Effector memory CD4-positive, alpha-beta T cell (primary cell): Measurements from ENCODE around the gene MEP1A.
A peak's percentile ranks its signal among the peaks of the same experiment; 100 is the strongest.
"Not testable (repeated sequence)": the region's sequence is repeated elsewhere in the genome, so short reads cannot be mapped to it uniquely, and the experiment has no call there.

ENCODE experiments used
- DNase-seq, 3 donors: peaks; one replicate each; pipeline ENCODE4 v3.0.0-alpha.2; 2020
- H3K27ac ChIP-seq: 2 replicates; pipeline ENCODE4 v1.7.0; 2013; ENCODE audit warnings: mild to moderate bottlenecking, low read length, moderate library complexity; ENCODE audit not compliant: insufficient read depth, poor library complexity, severe bottlenecking
- H3K27me3 ChIP-seq: replicated peaks from 2 replicates; pipeline ENCODE4 v1.7.0; 2013; ENCODE audit warnings: mild to moderate bottlenecking, low read length; ENCODE audit not compliant: insufficient read depth, control insufficient read depth, poor library complexity, severe bottlenecking
- H3K36me3 ChIP-seq: 2 replicates; pipeline ENCODE4 v1.7.0; 2013; ENCODE audit warnings: mild to moderate bottlenecking, low read length, moderate library complexity; ENCODE audit not compliant: control insufficient read depth, insufficient read depth
- H3K4me1 ChIP-seq: 2 replicates; pipeline ENCODE4 v1.7.0; 2013; ENCODE audit warnings: low read length, mild to moderate bottlenecking; ENCODE audit not compliant: control insufficient read depth, insufficient read depth, poor library complexity, severe bottlenecking
- H3K4me3 ChIP-seq: 2 replicates; pipeline ENCODE4 v1.7.0; 2013; ENCODE audit warnings: low read length, low read depth, mild to moderate bottlenecking; ENCODE audit not compliant: insufficient read depth, poor library complexity, severe bottlenecking
- H3K9me3 ChIP-seq: 2 replicates; pipeline ENCODE4 v1.7.0; 2013; ENCODE audit warnings: mild to moderate bottlenecking, low read length, moderate library complexity; ENCODE audit not compliant: control insufficient read depth

MEP1A gene

GRCh38 chr6:46828939-46829338, 35.8 kb downstream of the MEP1A start:
- H3K4me1 ChIP-seq, result no peaks in the 10 kb centered on the region
- no peaks in the 10 kb centered on the region for H3K36me3 ChIP-seq
- no peaks in the 10 kb centered on the region for H3K27me3 ChIP-seq
- H3K4me3 ChIP-seq, result no peak overlapping the region
- no peak overlapping the region for H3K27ac ChIP-seq
- H3K9me3 ChIP-seq, result no peaks in the 10 kb centered on the region
- DNase-seq, result no peak

GRCh38 chr6:46832816-46833215, 39.6 kb downstream of the MEP1A start:
- Histone ChIP-seq H3K4me1 (no peaks in the 10 kb centered on the region), H3K27me3 (no peaks in the 10 kb centered on the region)
- no peak for DNase-seq

DNA sequence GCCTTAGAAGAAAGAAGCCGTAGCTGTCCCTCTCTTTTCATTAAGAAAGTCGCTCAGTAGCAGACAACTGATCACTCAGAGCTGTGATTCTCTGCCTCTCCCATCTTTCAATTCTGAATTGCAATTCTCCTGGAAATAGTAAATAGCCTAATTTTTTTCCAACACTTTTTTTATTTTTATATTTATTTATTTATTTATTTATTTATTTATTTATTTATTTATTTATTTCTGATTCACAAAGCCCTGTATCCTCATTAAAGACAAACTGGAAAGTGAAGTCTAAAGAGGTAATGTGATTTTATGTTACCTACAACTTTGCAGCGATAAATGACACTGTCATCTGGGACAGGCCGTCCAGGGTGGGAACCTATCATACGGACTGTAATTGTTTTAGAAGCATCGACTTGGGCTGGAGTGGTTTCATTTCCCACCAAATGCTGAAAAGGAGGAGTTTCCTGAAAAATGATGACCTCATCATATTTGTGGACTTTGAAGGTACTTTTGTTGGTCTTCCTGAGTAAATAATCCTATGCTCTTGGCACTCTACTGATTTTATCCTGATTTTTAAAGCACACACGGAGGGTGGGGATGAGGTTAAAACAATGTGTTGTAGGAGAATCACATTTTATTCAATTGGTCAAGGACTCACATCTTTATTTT, 41.2 kb downstream of the MEP1A start:
- not testable (repeated sequence) for H3K27me3 ChIP-seq, H3K4me1 ChIP-seq, H3K36me3 ChIP-seq, H3K27ac ChIP-seq, DNase-seq, H3K4me3 ChIP-seq, H3K9me3 ChIP-seq

More at GRCh38 chr6:46832816-46833215, 39.6 kb downstream of the MEP1A start:
- no peaks in the 10 kb centered on the region for H3K9me3 ChIP-seq
- H3K27ac ChIP-seq, result no peak overlapping the region
- H3K36me3 ChIP-seq, result no peaks in the 10 kb centered on the region
- H3K4me3 ChIP-seq, result no peak overlapping the region

DNA sequence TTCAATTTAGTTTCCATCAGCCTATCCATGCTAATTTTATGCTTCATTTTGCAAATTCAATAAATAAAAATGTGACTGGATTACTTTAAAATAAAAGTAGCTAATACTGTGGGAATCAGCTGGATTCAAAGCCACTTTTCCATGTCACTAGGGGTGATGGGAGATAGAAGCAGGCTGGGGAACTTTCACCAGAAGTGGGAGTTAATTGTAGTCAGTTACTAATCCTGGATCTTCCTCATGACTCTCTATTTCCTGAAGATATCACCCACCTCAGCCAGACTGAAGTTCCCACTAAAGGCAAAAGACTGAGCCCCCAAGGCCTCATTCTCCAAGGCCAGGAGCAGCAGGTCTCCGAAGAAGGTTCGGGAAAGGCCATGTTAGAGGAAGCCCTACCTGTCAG, 41.8 kb downstream of the MEP1A start:
- H3K27me3 ChIP-seq, H3K4me1 ChIP-seq, DNase-seq, H3K27ac ChIP-seq, H3K36me3 ChIP-seq, H3K4me3 ChIP-seq, H3K9me3 ChIP-seq: not testable (repeated sequence)

DNA sequence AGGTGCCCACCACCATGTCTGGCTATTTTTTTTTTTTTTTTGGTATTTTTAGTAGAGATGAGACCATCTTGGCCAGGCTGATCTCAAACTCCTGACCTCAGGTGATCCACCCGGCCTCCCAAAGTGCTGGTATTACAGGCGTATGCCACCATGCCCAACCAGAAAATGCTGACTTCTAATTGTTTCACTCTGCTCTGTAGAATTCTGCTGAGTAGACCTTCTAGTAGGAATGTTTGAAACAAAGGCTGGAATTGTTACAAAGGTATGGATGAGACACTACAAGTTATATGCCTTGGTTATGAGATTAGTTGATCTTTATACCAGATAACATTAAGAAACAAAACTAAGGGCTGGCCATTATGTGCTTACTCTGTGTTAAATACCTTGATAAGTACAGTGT, 44.8 kb downstream of the MEP1A start:
- Histone ChIP-seq H3K4me1 (no peaks in the 10 kb centered on the region), H3K4me3 (no peak overlapping the region), H3K27ac (no peak overlapping the region), H3K9me3 (no peaks in the 10 kb centered on the region), H3K27me3 (no peaks in the 10 kb centered on the region), H3K36me3 (no peaks in the 10 kb centered on the region)
- no peak for DNase-seq

- not testable (repeated sequence) for H3K4me1 ChIP-seq, H3K9me3 ChIP-seq, H3K27ac ChIP-seq, H3K27me3 ChIP-seq, H3K36me3 ChIP-seq, H3K4me3 ChIP-seq, DNase-seq
Measured at GRCh38 chr6:46842252-46842846, 49.2 kb downstream of the MEP1A start.

- no peaks in the 10 kb centered on the region for H3K27me3 ChIP-seq
- no peaks in the 10 kb centered on the region for H3K4me1 ChIP-seq
- no peaks in the 10 kb centered on the region for H3K9me3 ChIP-seq
- H3K4me3 ChIP-seq, result no peak overlapping the region
- no peak overlapping the region for H3K27ac ChIP-seq
- H3K36me3 ChIP-seq, result no peaks in the 10 kb centered on the region
- DNase-seq, result no peak
Measured at GRCh38 chr6:46845126-46845525, 51.9 kb downstream of the MEP1A start.

DNA sequence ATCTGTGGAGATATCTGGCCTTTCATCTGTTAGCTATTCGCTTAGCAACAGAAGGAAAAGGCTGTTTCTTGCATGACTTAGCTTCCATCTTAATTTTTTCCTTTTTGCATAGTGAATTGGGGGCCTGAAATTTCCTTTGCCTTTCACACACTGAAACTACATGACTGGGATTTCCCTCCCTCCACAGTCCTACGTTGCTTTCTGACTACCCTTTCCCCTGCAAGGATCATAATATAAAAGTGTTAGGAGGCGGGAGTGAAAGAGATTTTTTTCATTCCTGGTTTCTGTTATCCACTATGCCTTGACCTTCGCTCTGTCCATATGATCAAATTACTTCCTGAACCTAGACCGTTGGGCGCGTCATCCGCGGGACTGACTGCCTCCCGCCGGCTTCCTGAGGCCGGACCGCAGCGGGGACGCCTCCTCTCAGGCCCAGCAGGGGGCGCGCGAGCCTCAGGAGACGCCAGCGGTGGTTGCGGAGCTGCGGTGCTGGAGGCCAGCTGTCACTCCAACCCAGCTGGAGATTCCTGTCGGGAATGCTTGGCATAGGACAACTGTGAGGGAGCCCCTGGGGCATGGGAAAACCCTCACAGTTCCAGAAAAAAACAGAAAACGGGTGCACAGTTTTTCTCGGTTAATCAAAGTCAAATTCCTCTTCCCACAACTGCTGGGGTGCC, 55.6 kb downstream of the MEP1A start:
- H3K27me3 ChIP-seq, result no peaks in the 10 kb centered on the region
- DNase-seq, result peak in 2 of 3 donors; percentile 0 to 3
- no peaks in the 10 kb centered on the region for H3K9me3 ChIP-seq
- H3K4me1 ChIP-seq, result no peaks in the 10 kb centered on the region
- no peaks in the 10 kb centered on the region for H3K36me3 ChIP-seq
- H3K27ac ChIP-seq, result no peak overlapping the region
- H3K4me3 ChIP-seq, result no peak overlapping the region

DNA sequence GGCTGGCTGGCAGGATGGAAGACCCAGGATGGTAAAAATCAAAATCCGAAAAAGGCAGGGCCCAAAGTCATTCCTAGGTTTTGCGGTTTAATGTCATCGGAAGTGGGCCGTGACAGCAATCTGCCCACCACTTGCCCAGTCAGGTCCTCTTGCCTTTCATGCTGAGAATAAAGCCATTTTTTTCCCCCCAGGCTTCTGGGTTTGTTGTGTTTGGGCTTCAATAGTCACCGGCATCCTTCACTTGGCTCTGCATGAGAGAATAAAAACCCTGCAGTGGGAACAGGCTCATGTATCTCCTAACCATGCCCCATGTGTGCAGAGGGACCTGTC, 56.1 kb downstream of the MEP1A start:
- DNase-seq, result no peak

DNA sequence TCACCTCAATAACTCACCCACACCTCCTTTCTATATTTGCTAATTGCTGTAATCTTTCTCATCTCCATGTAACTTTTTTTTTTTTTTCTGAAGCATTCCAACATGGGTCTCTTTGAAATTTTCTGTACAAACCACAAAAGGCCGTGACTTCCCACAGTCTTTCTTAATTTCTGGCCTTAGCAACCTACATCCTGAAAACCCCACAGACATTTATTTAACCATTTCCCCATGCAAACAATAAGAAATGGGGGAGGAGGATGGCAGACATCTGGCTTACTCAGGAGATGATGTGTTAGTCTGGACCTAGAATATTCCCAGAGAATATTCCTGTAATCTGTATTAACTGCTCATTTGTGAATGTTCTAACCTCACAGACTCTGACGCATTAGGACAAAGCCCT, 57.6 kb downstream of the MEP1A start:
- H3K27me3 ChIP-seq, result no peaks in the 10 kb centered on the region
- no peaks in the 10 kb centered on the region for H3K4me1 ChIP-seq
- DNase-seq, result no peak
- no peak overlapping the region for H3K4me3 ChIP-seq
- no peak overlapping the region for H3K27ac ChIP-seq
- H3K36me3 ChIP-seq, result no peaks in the 10 kb centered on the region
- no peaks in the 10 kb centered on the region for H3K9me3 ChIP-seq

More for the DNA sequence above, 56.1 kb downstream of the MEP1A start:
- Histone ChIP-seq H3K9me3 (no peaks in the 10 kb centered on the region), H3K27ac (no peak overlapping the region), H3K4me1 (no peaks in the 10 kb centered on the region), H3K4me3 (no peak overlapping the region), H3K27me3 (no peaks in the 10 kb centered on the region), H3K36me3 (no peaks in the 10 kb centered on the region)
